B cell (primary cell): ENCODE data around the gene JAKMIP2. TPM values are rescaled to one million over a fixed set of nuclear protein-coding genes. Genes with fewer than 3 reads are reported as not detected.
"Not testable (repeated sequence)": the region's sequence is repeated elsewhere in the genome, so short reads cannot be mapped to it uniquely, and the experiment has no call there.

ENCODE experiments used
- ATAC-seq: fragments of 200-7000 bp; cut with Tn5 transposase; one replicate; pipeline ENCODE4 v1.10.0; 2021; ENCODE audit warnings: low read depth, mild to moderate bottlenecking, moderate number of reproducible peaks, moderate library complexity
- CTCF ChIA-PET: fragments of 350-600 bp; sonication (Branson Sonifier 250); formaldehyde crosslinking; loops from one replicate; lab custom pipeline; 2021; ENCODE audit warnings: antibody characterized with exemption, inconsistent platforms; lab: Charles Lee
- POLR2A ChIA-PET: fragments of 350-600 bp; sonication (Branson Sonifier 250); formaldehyde crosslinking; loops from one replicate; lab custom pipeline; 2021; ENCODE audit warnings: antibody characterized with exemption; lab: Charles Lee
- DNase-seq: peaks from one replicate; pipeline ENCODE4 v3.0.0; 2013
- H2AFZ ChIP-seq: 2 replicates; pipeline ENCODE4 v1.6.1; 2012; ENCODE audit warnings: mild to moderate bottlenecking, low read depth, low read length; ENCODE audit not compliant: insufficient read depth, poor library complexity, severe bottlenecking
- H3K27ac ChIP-seq, 2 donors: 1 replicate in 1 of 2; 2 replicates in 1 of 2; pipeline ENCODE4 v1.5.1; 2012 to 2013; ENCODE audit warnings: low read length in 2 of 2, mild to moderate bottlenecking in 2 of 2, moderate library complexity in 1 of 2
- H3K27me3 ChIP-seq, 4 experiments: fragments of 200-600 bp in 1 of 4; sonication (generic) in 1 of 4; replicated peaks in 1 of 4; 1 replicate in 2 of 4; 2 replicates in 2 of 4; pipeline versions ENCODE4 v1.6.1 to v1.7.0; 2013 to 2016; ENCODE audit warnings: low read length in 3 of 4, mild to moderate bottlenecking in 2 of 4, mixed read lengths in 1 of 4, moderate library complexity in 1 of 4; ENCODE audit not compliant: insufficient read depth in 4 of 4, control insufficient read depth in 3 of 4; ENCODE audit errors: control extremely low read depth in 1 of 4
- H3K36me3 ChIP-seq, 2 experiments: replicated peaks in 1 of 2; 1 replicate in 1 of 2; 2 replicates in 1 of 2; pipeline versions ENCODE4 v1.6.1 to v1.7.1; 2013; ENCODE audit warnings: low read length in 1 of 2; ENCODE audit not compliant: insufficient read depth in 2 of 2, control insufficient read depth in 1 of 2; ENCODE audit errors: control extremely low read depth in 1 of 2, extremely low read depth in 1 of 2
- H3K4me1 ChIP-seq, 2 donors: fragments of 200-600 bp in 1 of 2; sonication (generic) in 1 of 2; 1 replicate in 1 of 2; 2 replicates in 1 of 2; pipeline versions ENCODE4 v1.5.1 to v1.6.1; 2013 to 2017; ENCODE audit warnings: low read length in 2 of 2; ENCODE audit not compliant: control insufficient read depth in 2 of 2, insufficient read depth in 2 of 2
- H3K4me2 ChIP-seq: replicated peaks from 2 replicates; pipeline ENCODE3; 2012; ENCODE audit warnings: mild to moderate bottlenecking, low read depth, low read length; ENCODE audit not compliant: poor library complexity, severe bottlenecking
- H3K4me3 ChIP-seq, 5 experiments: fragments of 200-600 bp in 1 of 5; sonication (generic) in 1 of 5; 1 replicate in 3 of 5; 2 replicates in 2 of 5; pipeline versions ENCODE4 v1.5.1 to v1.7.0; 2011 to 2016; ENCODE audit warnings: low read length in 4 of 5, mild to moderate bottlenecking in 4 of 5, low read depth in 2 of 5, control low read depth in 1 of 5, moderate library complexity in 1 of 5; ENCODE audit not compliant: insufficient read depth in 1 of 5; ENCODE audit errors: control extremely low read depth in 1 of 5, extremely low read depth in 1 of 5
- H3K79me2 ChIP-seq: fragments of 200-600 bp; sonication (generic); one replicate; pipeline ENCODE4 v1.6.0; 2016; ENCODE audit warnings: low read length; ENCODE audit not compliant: control insufficient read depth, insufficient read depth
- H3K9ac ChIP-seq: fragments of 200-600 bp; sonication (generic); 2 replicates; pipeline ENCODE4 v1.6.1; 2017; ENCODE audit warnings: mild to moderate bottlenecking, low read length, moderate library complexity
- H3K9me3 ChIP-seq, 3 donors: one replicate each; pipeline versions ENCODE4 v1.6.1 to v1.7.1; 2013; ENCODE audit warnings: low read length in 2 of 3; ENCODE audit not compliant: control insufficient read depth in 2 of 3, insufficient read depth in 1 of 3; ENCODE audit errors: control extremely low read depth in 1 of 3
- H4K20me1 ChIP-seq: 2 replicates; pipeline ENCODE4 v1.6.0; 2012; ENCODE audit warnings: mild to moderate bottlenecking, low read length; ENCODE audit not compliant: insufficient read depth, control insufficient read depth, poor library complexity, severe bottlenecking
- H3K27ac Mint-ChIP-seq: one replicate; pipeline ENCODE4 v1.8.0; 2021; ENCODE audit warnings: mixed read lengths
- H3K27me3 Mint-ChIP-seq: one replicate; pipeline ENCODE4 v1.8.0; 2021; ENCODE audit warnings: mixed read lengths
- H3K4me1 Mint-ChIP-seq: one replicate; pipeline ENCODE4 v1.8.0; 2021; ENCODE audit warnings: mixed read lengths
- H3K4me3 Mint-ChIP-seq: one replicate; pipeline ENCODE4 v1.8.0; 2021; ENCODE audit warnings: mixed read lengths
- H3K9me3 Mint-ChIP-seq: one replicate; pipeline ENCODE4 v1.8.0; 2022; ENCODE audit warnings: mixed read lengths; ENCODE audit not compliant: insufficient read depth
- EZH2 ChIP-seq: IDR thresholded peaks from 2 replicates; pipeline ENCODE4 v1.6.1; 2012; ENCODE audit warnings: borderline replicate concordance, low read depth, mild to moderate bottlenecking, moderate library complexity, low read length; ENCODE audit not compliant: insufficient read depth, poor library complexity, severe bottlenecking
- WGBS: methylation state at CpG from one replicate; pipeline ENCODE4 v1.1.5; 2013; ENCODE audit warnings: missing lambda C conversion rate; ENCODE audit not compliant: insufficient coverage; 5-methylcytosine and 5-hydroxymethylcytosine counted together
- intact Hi-C: fragments of 100-400 bp; cut with micrococcal nuclease; formaldehyde crosslinking; loops from one replicate; pipeline ENCODE4 v1.10.0; 2022
- polyA plus RNA-seq: library from polyadenylated mRNA; depleted of rRNA; stranded (reverse); fragments of >200 nt; gene quantifications from 2 replicates; pipeline ENCODE4 v1.2.3, GENCODE V29; 2012
- total RNA-seq, 2 donors: library from RNA; stranded (reverse); fragments of 120-200 nt in 1 of 2; gene quantifications; 1 replicate in 1 of 2; 2 replicates in 1 of 2; pipeline versions ENCODE4 v1.2.3 to v1.2.4, GENCODE V29; 2013 to 2022
- TF ChIP-seq, protein P1 (sequence below): fragments of 200-600 bp; IDR thresholded peaks from one replicate; pipeline ENCODE4 v1.8.0; 2022; ENCODE audit warnings: antibody characterized with exemption, mild to moderate bottlenecking

Gene JAKMIP2
- total and polyA plus RNA-seq, 2 donors (not counting 1 experiment from before 2014, with no cell fraction given) = 0.24 to 4.1 TPM

DNA sequence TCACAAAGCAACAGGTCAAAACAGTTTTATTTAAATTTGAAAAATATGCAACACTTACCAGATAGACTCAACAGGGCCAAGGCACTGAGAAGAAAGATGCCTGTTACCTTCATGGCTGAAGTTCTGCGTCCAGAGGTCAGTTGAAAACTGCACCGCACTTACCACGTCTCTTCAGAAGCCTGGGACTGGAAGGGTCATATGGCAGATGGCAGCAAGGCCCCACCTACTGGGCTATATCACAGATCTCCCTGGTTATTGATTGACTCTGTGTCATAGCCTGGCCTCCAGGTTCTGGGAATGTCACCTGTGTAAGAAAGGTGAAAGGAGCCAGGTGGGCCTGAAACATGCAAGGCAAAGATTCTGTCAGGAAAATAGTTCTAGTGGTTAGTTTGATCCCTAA, 48.9 kb upstream of the JAKMIP2 start, which contains the start of gene SPINK1:
Gene SPINK1, minus strand, starts transcription at position 207 of the 400 bp plus-strand sequence. Its CDS starts 94 bp downstream, at position 113.
- Histone ChIP-seq H4K20me1 (no peaks in the 10 kb centered on the region), H3K9ac (no peak within 1 kb of the TSS), H3K79me2 (no peaks in the 10 kb centered on the region), H3K4me3 (no peak within 1 kb of the TSS), H3K4me2 (no peak within 1 kb of the TSS), H3K36me3 (no peaks in the 10 kb centered on the region), H3K4me1 (no peaks in the 10 kb centered on the region), H3K27ac (no peak within 1 kb of the TSS), H3K27me3 (peaks cover 0 to 3% (median 0%) of the 10 kb centered on the region in 4 experiments), H2AFZ (no peak within 1 kb of the TSS), H3K9me3 (no peaks in the 10 kb centered on the region)
- no peak within 1 kb of the TSS for H3K27ac Mint-ChIP-seq
- ChIA-PET CTCF (interaction anchor here (1.2 kb wide), 1 partner anchor 203 kb away, joined by 3 read pairs; no protein-coding TSS in a partner anchor), POLR2A (no interaction called here)
- DNase-seq = no peak
- 98% methylated on average over 3 of the region's 3 CpGs for WGBS
- H3K9me3 Mint-ChIP-seq = no peaks in the 10 kb centered on the region
- no peak for ATAC-seq
- intact Hi-C loops = no loop called here
- H3K27me3 Mint-ChIP-seq = peaks cover 6% of the 10 kb centered on the region
- H3K4me1 Mint-ChIP-seq = no peaks in the 10 kb centered on the region
- no peak within 1 kb of the TSS for H3K4me3 Mint-ChIP-seq
- TF ChIP-seq, protein P1, sequence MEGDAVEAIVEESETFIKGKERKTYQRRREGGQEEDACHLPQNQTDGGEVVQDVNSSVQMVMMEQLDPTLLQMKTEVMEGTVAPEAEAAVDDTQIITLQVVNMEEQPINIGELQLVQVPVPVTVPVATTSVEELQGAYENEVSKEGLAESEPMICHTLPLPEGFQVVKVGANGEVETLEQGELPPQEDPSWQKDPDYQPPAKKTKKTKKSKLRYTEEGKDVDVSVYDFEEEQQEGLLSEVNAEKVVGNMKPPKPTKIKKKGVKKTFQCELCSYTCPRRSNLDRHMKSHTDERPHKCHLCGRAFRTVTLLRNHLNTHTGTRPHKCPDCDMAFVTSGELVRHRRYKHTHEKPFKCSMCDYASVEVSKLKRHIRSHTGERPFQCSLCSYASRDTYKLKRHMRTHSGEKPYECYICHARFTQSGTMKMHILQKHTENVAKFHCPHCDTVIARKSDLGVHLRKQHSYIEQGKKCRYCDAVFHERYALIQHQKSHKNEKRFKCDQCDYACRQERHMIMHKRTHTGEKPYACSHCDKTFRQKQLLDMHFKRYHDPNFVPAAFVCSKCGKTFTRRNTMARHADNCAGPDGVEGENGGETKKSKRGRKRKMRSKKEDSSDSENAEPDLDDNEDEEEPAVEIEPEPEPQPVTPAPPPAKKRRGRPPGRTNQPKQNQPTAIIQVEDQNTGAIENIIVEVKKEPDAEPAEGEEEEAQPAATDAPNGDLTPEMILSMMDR = no peak

DNA sequence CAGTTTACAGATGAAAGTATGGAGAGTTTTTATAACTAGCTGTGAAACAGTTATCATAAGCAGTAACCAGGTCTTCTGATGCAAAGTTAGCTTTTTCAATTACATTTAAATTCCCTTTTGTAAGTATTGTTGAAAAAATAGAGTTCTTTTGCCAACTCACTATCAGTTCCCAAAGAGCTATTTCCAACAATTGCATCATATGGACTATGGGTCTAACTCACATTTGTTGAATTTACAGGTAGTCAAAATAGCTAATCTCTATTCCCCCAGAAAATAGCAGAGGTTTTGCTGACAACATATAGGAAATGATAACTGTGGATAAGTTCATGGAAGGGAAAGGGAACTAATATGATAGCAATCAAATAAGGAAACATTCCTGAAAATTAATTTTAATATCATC, 47.5 kb upstream of the JAKMIP2 start:
- ATAC-seq (no peak), DNase-seq (no peak)
- Histone ChIP-seq H3K4me3 (no peak overlapping the region), H3K9ac (no peak overlapping the region), H3K4me2 (no peak overlapping the region), H3K27me3 (peaks cover 0 to 3% (median 0%) of the 10 kb centered on the region in 4 experiments), H3K27ac (no peak overlapping the region), H2AFZ (no peak overlapping the region), H3K36me3 (no peaks in the 10 kb centered on the region), H3K9me3 (no peaks in the 10 kb centered on the region), H4K20me1 (no peaks in the 10 kb centered on the region), H3K4me1 (no peaks in the 10 kb centered on the region), H3K79me2 (no peaks in the 10 kb centered on the region)
- no peak overlapping the region for H3K27ac Mint-ChIP-seq
- H3K4me1 Mint-ChIP-seq = no peaks in the 10 kb centered on the region
- no peaks in the 10 kb centered on the region for H3K9me3 Mint-ChIP-seq
- ChIA-PET CTCF (interaction anchor here (1.5 to 2.1 kb wide), 2 partner anchors 10 to 202 kb away, joined by 5 read pairs; no protein-coding TSS in a partner anchor), POLR2A (no interaction called here)
- H3K27me3 Mint-ChIP-seq = peaks cover 6% of the 10 kb centered on the region
- TF ChIP-seq, protein P1 = no peak
- TF ChIP-seq EZH2 = no peak
- H3K4me3 Mint-ChIP-seq = no peak overlapping the region
- intact Hi-C loops = no loop called here

DNA sequence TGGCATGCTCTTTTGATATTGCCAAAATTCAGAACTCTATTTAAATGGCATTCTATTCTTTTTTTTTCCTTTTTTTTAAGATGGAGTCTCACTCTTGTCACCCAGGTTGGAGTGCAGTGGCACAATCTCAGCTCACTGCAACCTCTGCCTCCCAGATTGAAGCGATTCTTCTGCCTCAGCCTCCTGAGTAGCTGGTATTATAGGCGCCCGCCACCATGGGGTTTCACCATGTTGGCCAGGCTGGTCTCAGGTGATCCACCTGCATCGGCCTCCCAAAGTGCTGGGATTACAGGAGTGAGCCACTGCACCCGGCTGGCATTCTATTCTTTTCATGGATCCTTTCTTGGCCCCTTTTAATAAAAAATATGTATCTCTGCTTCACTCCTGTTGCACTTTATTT, 44.5 kb upstream of the JAKMIP2 start:
- CTCF ChIA-PET = interaction anchor here (1.0 kb wide), 1 partner anchor 199 kb away, joined by 5 read pairs; no protein-coding TSS in a partner anchor
- H3K4me1 Mint-ChIP-seq, H3K27me3 Mint-ChIP-seq, POLR2A ChIA-PET, H3K27ac ChIP-seq, H2AFZ ChIP-seq, H3K4me3 ChIP-seq, H3K4me3 Mint-ChIP-seq, DNase-seq, H4K20me1 ChIP-seq, H3K79me2 ChIP-seq, H3K4me2 ChIP-seq, H3K36me3 ChIP-seq, H3K9me3 ChIP-seq, H3K27ac Mint-ChIP-seq, H3K4me1 ChIP-seq, H3K9me3 Mint-ChIP-seq, H3K9ac ChIP-seq, ATAC-seq, H3K27me3 ChIP-seq: not testable (repeated sequence)
- intact Hi-C loops = loop anchor here (10.0 kb wide), 1 partner anchor 1292 kb away; no protein-coding TSS in a partner anchor
- 93% methylated on average over 3 of the region's 5 CpGs for WGBS
